GM18519 (cell line): Measurements from ENCODE around the gene FAM217B.

Experiments
- ATAC-seq: cut with Tn5 transposase; IDR thresholded peaks from one replicate; pipeline ENCODE4 v1.9.1; 2021; ENCODE audit warnings: mild to moderate bottlenecking, moderate library complexity; ENCODE audit not compliant: unreplicated experiment, low FRiP score

The FAM217B gene

GRCh38 chr20:59971428-59971827 lies 31.2 kb downstream of the FAM217B start:
- ATAC-seq = no peak

GRCh38 chr20:59972037-59972801 lies 32.0 kb downstream of the FAM217B start:
- no peak for ATAC-seq

GRCh38 chr20:59976156-59976782 lies 36.1 kb downstream of the FAM217B start:
- ATAC-seq = no peak

- ATAC-seq = no peak
Observed at GRCh38 chr20:59977086-59977485, 36.9 kb downstream of the FAM217B start.

GRCh38 chr20:59983076-59983475 lies 42.9 kb downstream of the FAM217B start:
- no peak for ATAC-seq

GRCh38 chr20:59984541-59984940 lies 44.4 kb downstream of the FAM217B start:
- ATAC-seq = no peak

- ATAC-seq = no peak
Observed at GRCh38 chr20:59985164-59985563, 45.0 kb downstream of the FAM217B start.

- no peak for ATAC-seq
Observed at GRCh38 chr20:59985864-59986263, 45.7 kb downstream of the FAM217B start.

GRCh38 chr20:59987135-59987534 lies 46.9 kb downstream of the FAM217B start:
- ATAC-seq = no peak

GRCh38 chr20:59988141-59988540 lies 48.0 kb downstream of the FAM217B start:
- no peak for ATAC-seq

GRCh38 chr20:59992526-59993084 lies 52.4 kb downstream of the FAM217B start:
- no peak for ATAC-seq

- no peak for ATAC-seq
Observed at GRCh38 chr20:59993736-59994430, 53.7 kb downstream of the FAM217B start.

GRCh38 chr20:59994697-59995122 lies 54.5 kb downstream of the FAM217B start:
- no peak for ATAC-seq

GRCh38 chr20:59996108-59996507 lies 55.9 kb downstream of the FAM217B start:
- no peak for ATAC-seq

GRCh38 chr20:59997896-59998295 lies 57.7 kb downstream of the FAM217B start:
- ATAC-seq = no peak
